ENCODE results near the gene EDNRB.
"Not testable (repeated sequence)": the region's sequence is repeated elsewhere in the genome, so short reads cannot be mapped to it uniquely, and the experiment has no call there.

EDNRB gene
- 0 to 1.7 (median 0.34) reads per million in 18 experiments for total RNA-seq

DNA sequence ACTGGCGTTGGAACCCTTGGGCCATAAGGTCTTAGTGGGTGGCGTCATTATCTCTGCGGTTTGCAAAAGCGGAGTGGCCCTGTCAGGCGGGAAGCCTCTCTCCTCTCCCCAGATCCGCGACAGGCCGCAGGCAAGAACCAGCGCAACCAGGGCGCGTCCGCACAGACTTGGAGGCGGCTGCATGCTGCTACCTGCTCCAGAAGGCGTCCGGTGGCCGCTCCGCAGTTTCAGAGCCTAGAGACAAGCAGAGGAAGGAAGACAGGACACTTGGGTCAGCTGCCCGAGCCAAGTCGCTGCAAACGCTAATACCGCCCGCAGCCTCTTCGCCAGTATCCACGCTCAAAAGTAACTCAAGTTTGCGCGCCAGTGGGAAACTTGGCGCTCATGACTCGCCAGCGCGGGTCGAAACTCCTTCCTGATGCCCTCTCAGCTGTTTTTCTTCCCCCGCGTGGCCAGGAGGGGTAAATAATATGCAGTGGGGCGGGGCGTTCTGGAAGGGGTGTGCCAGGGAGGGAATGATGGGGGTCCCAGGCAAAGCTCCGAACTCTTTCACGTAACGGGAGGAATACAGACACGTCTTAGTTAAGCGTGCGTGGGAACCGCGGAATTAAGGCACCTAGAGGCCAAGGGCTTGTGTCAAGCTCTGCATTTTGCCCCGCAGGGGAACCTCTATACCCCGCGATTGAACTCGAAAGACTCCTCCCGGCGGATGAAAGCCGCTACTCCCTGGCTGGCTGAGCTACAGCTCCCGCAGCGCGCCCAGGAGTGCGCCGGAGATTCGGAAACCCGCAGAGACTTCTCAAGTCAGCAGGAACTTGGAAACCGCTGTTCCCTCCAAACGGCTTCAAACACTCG lies at the start of gene EDNRB:
EDNRB (minus strand) TSS at position 441 of the 855 bp plus-strand sequence; CDS start at position 183, 258 bp downstream.
- peak; percentile 38 to 41 for DNase-seq

DNA sequence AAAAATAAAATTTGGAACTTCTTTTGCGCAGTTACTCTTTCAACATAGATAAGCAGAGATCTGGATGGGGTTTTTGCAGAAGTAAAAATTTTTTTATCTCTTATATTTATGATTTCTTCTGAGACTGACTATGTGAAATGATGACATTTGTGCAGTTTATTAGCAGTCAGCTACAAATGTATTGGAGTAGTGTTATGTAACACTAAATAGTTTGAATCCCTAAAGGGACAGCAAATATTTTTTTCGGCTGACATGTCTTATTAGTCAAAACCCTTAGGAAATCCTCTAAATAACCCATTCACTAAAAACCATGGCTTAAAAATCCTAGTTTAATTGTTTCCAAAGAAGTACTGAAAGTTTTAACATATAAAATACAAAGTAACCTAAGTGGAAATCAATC lies 48.0 kb upstream of the EDNRB start:
- no peak for DNase-seq

DNA sequence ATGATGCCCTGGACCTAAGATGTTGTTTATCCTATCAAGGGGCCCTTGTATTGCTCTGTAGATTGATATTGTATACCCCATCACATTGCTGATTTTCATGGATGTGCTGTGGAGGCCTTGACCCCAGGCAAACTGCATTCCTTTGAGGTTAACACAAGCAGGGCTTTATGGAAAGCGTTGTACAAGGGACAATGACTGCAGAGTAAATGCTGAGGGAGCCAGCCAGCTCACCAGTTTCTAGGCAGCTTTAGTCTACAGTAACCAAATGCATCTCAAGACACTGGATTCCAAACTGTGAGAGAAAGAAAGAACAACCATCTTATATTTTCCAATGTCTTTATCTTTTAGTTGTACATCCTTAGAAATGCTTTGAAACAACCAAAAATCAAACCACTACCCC lies 34.1 kb upstream of the EDNRB start:
- no peak for DNase-seq

DNA sequence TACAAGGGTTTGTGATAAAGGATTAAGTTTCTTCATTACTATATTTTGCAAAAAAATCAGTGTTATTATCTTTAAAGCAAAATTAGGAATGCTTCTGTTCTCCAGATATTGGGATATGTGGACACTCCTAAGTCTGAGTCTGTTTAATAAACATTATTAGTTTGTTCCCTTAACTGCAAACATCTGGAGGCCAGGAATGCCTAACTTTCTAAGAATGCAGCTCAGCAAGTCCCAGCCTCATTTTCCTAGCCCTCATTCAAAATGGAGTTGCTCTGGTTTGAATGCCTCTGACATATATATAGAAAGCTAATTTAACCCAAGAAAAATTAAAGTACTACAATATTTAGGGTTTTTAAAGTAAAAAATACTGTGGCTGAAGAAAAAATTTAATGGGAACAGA lies 33.6 kb upstream of the EDNRB start:
- no peak for DNase-seq

DNA sequence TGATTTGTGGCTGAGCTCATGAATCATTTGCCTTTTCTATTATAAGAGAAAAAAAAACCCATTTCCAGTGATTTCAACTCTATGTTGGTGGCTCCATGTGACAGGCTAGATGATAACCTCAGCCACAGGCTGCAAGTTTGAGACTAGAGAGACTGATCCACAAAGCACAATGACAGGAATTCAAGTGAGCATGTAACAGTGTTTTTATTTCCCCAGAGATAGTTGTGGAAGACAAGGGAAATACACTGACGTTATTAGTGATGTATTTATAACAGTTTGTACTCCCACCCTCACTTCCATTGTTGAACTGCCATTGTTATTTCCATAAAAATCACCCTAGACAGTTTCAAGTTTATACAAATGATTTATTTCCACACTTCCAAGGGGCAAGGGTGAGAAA lies 27.9 kb upstream of the EDNRB start:
- no peak for DNase-seq

DNA sequence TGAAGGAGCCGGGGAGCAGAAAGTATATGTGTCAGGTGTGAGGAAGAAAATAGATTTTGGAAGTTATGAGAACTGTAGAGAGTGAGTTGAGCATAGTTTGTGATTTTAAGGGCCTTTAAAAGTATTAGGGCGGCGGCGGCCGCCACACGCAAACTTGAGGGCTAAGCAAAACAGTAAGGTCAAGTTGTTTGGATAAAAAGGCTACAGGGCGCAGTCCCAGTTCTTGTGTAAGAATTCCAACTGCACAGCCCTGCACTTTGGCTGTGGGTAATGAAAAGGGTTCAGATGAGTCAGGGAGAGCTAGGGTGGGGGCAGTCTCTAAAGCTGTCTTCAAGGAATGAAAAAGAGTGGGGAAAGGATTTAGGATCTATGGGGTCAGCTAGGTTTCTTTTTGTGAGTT lies 16.4 kb upstream of the EDNRB start:
- not testable (repeated sequence) for DNase-seq

DNA sequence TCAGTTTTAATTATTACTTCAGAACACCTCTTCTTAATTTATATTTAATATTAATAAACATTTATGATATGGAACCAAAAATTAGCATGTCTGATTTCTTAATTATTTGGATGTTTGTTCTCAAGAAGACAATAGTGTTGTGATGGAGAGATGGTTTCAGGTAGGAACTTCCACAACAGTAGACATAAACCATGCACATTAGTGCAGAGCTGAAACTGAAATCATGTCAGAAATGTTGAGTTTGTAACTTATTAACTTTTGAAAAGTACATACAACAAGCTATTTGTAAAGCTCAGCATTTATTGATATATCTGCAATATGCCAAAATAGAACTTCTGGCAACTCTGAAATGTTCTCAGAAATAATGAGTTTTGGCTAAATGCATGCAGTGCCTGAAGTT lies 11.8 kb upstream of the EDNRB start:
- no peak for DNase-seq

DNA sequence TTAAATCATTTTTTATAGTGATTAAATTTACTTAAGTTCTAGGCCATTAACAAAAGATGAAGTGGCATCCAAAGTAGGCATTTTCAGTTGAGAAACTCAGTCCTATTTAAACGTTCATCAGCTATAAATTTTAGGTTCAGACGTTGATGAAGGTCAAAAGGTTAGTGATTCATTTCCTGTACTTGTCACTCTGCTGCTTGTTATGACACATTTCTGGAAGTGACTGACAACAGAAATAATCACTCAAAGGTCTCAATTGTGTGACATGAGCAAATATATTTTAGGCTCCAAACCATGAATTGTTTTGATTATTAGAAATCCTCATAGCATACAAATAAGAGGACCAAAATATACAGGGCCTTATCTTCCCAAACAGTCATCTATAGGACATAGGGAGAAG lies 10.3 kb upstream of the EDNRB start:
- peak; percentile 22 to 48 for DNase-seq

DNA sequence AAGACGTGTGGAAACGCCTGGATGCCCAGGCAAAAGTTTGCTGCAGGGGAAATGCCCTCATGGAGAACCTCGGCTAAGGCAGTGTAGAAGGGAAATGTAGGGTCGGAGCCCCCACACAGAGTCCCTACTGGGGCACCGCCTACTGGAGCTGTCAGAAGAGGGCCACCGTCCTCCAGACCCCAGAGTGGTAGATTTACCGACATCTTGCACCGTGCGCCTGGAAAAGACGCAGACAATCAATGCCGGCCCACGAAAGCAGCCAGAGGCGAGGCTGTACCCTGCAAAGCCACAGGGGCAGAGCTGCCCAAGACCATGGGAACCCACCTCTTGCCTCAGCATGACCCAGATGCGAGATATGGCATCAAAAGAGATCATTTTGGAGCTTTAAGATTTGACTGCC lies 7.0 kb upstream of the EDNRB start:
- no peak for DNase-seq

DNA sequence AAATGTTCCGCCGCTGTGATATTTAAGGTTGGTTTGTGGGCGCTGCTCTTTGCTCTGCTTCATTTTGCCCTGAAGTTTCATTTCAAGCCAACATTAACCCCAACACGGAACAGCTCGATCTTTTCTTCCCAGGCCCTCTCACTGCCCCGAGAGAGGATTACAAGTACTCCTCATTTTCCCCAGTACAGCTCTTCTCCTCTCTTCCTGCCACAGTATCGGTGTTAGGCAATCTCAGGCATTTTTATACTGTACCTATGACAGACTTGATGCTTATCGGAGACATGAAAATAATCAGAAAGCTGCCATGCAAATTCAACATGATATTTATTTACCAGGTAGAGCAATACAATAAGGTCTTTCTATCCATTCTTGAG lies 1.3 kb upstream of the EDNRB start:
- no peak for DNase-seq

DNA sequence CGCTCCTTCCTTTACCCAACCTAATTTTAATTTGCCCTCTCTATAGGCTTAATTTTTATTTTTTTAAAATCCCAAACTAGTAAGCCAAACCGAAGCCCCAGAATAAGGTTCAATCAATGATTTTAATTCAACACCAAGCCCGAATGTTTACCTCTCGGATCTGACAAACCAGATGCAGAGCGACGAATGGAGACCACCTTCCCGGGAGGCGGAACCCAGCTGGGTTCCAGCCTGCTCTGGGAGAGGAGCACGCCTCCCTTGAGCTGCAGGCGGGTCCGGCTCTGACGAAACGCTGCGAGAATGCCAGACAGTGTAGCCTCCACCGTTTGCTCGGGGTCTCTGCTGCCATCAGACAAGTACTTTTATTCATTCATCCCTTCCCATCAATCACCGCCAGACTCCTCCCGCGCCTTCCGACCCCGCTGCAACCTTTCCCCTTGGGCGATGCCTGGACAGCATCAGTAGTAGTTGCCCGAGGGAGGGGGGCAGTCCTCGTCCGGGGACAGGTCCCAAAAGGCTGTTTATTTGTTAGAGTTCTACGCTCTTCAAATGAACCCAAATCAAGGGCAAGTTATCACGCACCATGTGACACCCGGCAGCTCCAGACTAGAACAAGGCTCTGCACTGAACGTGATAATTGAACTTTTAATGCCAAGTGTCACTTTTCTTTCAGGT lies 752 bp upstream of the EDNRB start:
- DNase-seq: no peak

DNA sequence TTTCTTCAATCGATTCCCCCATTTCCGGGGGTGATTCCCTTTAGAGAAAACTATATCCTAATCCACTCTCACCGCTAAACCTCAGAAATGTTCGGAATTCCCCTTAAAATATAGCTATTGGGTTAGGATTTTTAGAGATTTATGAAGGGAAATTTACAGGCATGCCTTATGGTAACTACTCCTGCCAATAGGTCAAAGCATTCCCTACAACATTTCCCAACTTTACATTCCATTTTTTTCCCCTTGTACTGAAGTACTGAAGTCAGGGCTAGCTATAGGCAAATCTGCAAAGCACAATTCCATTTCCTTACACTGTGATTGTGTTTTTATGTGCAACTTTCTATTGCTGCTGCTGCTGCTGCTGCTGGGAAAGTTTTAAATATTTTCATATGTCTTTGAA lies 2.1 kb downstream of the EDNRB start:
- no peak for DNase-seq

DNA sequence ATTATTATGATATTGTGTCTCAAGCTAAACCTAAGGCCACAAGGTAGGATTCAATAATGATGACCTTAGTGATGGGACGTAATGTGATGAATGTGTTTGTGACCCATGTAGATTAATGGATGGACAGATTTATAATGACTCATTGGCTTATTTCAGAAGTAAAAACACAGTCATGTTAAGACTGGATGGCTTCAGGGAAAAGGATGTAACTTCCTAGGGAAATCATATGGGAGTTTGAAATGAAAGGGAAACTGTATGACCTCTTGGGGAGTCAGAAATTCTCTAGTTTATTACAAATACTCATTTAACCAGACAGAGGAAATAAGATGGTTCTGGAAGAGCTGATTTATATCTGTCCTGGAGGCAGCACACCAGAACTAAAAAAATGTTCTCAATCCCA lies 2.9 kb downstream of the EDNRB start:
- no peak for DNase-seq

DNA sequence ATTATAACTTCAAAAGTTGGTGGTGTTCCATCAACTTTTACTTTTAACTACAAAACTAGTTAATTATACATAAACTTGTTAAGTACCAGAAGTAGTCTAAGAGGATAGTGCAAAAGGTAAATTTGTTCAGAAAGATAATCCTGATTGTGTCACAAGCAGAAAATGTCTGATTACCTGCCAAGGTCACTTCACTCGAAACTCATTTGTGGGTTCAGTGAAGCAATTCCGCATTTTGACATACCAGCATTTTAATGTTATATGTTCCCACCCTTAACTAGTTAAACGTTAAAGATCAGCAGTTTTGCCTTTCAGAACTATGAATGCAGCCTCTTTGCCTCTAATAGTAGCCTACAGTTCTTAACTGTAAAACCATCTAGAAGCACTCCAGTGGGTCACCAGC lies 5.6 kb downstream of the EDNRB start:
- no peak for DNase-seq

DNA sequence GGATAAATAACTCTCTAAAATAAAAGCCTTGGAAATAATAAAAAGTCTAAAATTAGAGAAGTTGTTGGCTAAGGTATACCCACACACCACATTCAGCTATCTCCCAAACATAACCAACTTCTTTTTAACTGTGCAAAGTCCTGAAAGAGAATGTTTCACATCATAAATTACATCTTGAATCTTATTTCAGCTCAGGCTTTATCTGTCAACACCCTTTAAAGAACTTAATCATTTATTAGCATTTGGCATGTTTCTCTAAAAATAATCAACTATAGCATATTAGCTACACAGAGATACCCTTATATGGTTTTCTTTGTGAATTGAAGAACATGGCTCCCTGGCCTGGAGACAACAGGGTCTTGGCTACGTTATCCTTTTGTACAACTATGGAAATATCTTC lies 6.9 kb downstream of the EDNRB start:
- DNase-seq: no peak

DNA sequence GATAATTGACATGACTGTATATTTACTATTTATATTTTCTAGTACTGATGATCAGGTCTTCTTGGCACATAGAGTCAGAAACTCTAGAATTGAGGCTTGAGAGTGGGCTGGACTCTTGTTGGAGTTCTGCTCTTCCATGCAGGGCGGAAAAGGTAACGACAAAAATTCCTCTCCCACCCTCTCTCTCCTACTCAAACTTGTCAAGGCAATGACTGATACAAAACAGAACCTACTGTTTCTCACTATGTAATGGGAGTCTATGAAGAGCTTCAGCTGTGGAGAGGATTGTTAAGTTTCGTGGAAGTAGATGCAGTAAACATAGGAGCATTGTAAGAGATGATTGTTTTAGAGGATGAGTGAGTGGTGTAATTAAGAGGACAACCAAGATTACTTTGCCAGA lies 8.8 kb downstream of the EDNRB start:
- no peak for DNase-seq

DNA sequence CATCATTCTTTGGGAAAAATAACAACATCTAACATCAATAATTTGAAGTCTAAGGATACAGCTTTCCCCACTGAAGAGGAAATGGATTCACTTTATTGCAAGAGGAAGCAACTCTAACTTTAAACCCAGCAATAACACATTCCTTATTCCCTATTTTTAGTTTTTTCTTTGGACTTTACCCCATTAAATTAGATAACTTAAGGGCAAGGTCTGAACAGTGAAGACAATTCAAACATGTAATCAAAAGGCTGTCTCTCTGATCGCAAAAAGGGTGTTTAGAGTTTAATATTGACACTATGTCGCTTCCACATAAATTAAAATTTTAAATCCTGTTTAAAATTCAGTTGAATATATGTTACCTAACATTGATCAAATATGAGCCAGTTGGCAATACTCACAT lies 10.1 kb downstream of the EDNRB start:
- no peak for DNase-seq

DNA sequence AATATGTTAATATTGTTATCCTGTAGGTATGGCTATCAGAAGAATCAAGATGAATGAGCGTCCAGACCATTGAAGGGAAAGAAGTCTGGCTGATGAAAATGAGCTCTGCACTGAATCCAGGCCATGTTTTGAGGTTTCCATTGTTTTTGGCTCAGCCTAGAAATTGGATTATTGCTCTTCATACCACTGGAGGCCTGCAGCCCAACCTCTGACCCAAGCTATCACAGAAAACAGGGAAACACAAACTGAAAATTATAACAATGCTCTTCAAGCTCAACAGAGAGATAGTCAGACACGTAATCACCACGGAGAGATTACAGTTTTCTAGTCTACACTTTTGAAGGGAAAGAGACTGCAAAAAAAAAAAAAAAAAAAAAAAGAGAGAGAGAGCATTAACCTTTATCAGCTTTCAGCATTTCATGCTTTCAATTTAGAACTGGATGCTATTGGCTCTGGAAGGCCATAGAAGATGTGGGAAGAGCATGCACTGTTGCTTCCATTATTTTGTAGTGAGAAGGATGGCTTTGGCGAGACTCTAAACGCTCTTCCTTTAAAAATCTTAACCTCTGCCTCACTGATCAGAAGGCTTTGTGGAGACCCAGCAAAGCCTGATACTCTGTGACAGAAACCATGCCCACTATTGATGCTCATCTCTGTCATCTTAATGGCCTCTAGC lies 10.8 kb downstream of the EDNRB start:
- no peak for DNase-seq

DNA sequence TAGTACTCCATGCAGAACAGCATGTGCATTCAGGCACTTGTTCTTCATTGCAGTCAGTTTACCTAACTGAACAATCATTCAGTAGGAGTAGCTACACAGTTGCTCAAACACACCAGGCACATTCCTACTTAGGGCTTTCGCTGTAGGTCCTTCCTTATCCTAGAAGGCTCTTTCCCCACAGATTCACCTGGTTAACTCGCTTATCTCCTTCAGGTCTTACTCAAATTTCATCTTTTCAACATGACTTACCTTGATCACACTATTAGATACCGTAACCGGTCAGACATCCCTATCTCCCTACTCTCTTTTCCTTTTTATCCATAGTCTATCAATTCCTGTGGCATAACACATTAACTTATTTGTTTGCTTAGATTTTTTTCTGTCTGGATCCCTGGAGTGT lies 14.6 kb downstream of the EDNRB start:
- no peak for DNase-seq

DNA sequence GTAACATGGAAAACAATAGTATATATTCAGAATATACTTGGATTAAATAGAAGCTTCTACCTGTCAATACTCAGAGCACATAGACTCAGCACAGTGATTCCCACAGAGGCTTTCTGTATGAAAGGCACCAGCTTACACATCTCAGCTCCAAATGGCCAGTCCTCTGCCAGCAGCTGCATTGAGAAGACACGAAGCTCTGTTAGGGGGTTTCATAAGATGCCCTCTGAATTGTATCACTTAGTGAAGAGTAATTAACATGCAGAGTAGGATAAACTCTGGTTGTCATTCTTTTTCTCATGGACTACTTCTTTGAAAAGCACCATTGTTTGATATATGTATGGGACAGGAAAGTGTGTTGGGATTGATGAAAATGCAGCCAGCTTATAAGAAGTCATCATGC lies 15.2 kb downstream of the EDNRB start:
- DNase-seq: no peak

DNA sequence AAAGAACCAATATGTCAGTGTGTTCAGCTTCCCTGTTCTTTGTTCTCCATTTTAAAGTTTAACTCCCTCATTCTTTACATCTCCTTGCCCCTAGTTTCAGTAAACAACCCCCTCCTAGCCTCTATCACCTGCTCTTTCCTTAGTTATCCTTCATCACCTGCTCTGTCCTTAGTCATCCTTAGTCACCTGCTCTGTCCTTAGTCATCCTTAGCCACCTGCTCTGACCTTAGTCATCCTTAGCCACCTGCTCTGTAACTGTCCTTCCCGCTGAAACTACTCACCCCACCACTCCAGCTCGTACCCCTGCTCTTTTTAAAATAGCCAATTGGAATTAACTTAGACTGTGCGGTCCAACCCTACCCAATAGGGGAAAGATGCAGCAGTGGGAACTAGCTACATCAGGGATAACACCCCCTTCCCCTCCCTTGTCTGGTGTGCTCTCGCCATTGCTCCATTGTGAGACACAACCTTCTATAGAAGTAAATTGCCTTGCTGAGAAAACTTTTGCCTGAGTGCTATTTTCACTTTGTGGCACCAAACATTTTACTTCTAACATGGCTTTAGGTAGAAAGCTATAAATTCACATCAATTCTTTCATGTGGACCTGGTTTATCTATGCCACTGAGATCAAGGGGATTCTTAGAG lies 16.2 kb downstream of the EDNRB start:
- DNase-seq: no peak

DNA sequence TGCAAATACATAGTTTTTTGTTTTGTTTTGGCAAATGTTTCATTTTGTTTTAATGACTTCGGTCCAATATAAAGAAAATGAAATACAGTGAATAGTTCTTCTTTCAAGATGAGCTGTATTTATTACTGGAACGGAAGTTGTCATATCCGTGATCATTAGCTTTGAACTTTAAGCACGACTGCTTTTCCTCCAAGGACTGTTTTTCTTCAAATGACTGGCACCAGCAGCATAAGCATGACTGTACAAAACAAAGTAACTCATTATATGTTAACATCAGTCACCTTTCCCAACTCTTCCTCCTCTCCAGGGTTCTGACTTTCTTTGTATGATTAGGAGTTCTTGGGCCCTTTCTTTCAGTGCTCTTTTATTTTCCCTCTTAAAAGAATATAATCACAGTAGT lies 20.5 kb downstream of the EDNRB start:
- DNase-seq: no peak

DNA sequence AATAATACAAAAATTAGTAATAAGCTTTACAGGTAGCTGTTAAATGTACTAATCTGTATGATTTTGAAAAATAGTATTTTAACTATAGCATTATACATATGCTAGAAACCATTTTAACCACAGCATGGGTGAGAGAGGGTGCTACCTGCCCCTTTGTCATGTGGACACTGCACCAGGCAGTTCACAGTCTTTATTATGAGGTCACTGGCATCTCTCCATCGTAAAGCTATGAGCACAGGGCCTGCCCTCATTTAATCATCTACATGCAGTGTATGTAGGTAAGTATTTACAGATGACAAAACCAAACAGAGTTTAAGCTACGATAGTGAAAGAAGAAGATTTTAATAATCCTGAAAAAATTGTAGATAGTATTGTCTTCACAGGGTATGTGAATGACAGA lies 21.7 kb downstream of the EDNRB start:
- DNase-seq: no peak
